ENCODE measurements around the gene TCP11L1. TPM values are rescaled to one million over a fixed set of nuclear protein-coding genes. Genes with fewer than 3 reads are reported as not detected.

Gene TCP11L1
- total and polyA plus RNA-seq, 2 of the 8 experiments (the other 6 are each of a cell fraction or from before 2014, with no cell fraction given), result 10.9 to 23.1 TPM

DNA sequence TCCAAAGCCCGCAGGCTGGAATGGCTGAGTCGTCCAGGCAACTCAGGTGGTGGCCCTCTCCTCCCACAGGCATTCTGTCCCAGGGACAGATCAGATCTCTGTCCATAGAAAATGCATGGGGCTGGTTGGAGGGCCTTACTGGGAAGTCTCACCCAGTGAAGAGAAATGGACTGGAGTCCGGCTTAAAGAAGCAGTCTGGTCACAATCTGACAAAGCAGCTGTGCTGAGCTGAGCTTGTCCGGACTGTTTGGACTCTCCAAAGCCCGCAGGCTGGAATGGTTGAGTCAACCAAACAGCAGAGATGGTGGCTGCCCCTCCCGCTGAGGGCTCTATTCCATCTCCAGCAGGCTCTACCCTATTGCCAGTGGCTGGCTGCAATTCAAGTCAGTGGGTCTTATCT is 38.1 kb upstream of the TCP11L1 start:
- no peaks in the 10 kb centered on the region for H3K79me1 ChIP-seq (ENCODE audit: low read depth, low read length)
- H2AK5ac ChIP-seq (ENCODE audit: low read depth, low read length), result no peak overlapping the region
- H2BK5ac ChIP-seq (ENCODE audit: low read depth, low read length), result no peak overlapping the region
- no peak overlapping the region for H3K18ac ChIP-seq (ENCODE audit: extremely low read depth, low read length)
- TF ChIP-seq RFX5 (IDR thresholded peaks at IDR 0.05; ENCODE audit: borderline replicate concordance, low read depth, low read length), result no peak
- no peak overlapping the region for H2BK20ac ChIP-seq (ENCODE audit: low read length)
- no peak overlapping the region for H4K91ac ChIP-seq (replicated peaks; ENCODE audit: insufficient read length, low read length)
- H3K4me2 ChIP-seq (ENCODE audit: insufficient read depth in 1 of 2, low read depth in 2 of 2, low read length in 2 of 2), result no peak overlapping the region
- H3K23ac ChIP-seq (ENCODE audit: insufficient read length), result no peak overlapping the region
- H4K8ac ChIP-seq (ENCODE audit: extremely low read depth, insufficient read depth, low read length), result no peak overlapping the region
- no peak overlapping the region for H3K14ac ChIP-seq (ENCODE audit: insufficient read length)
- FAIRE-seq (no peak), DNase-seq (ENCODE audit: low read depth in 1 of 2, low spot score in 2 of 2) (no peak)
- H2BK120ac ChIP-seq (replicated peaks; ENCODE audit: low read depth, low read length), result no peak overlapping the region
- no peak overlapping the region for H3K4me3 ChIP-seq (ENCODE audit: extremely low read depth in 1 of 4, insufficient read depth in 2 of 4, low read depth in 3 of 4, low read length in 4 of 4)
- no peak overlapping the region for H4K5ac ChIP-seq (ENCODE audit: insufficient read length, low read depth, low read length)
- no peaks in the 10 kb centered on the region for H3K79me2 ChIP-seq (ENCODE audit: control insufficient read depth in 1 of 2, insufficient read depth in 2 of 2, low read length in 2 of 2)
- no peaks in the 10 kb centered on the region for H3K9me3 ChIP-seq (ENCODE audit: insufficient read depth in 2 of 2, low read depth in 1 of 2, low read length in 1 of 2)
- H3K56ac ChIP-seq (replicated peaks; ENCODE audit: insufficient read length, low read depth, low read length), result no peak overlapping the region
- H3K4me1 ChIP-seq (replicated peaks in 1 of 4; ENCODE audit: control insufficient read depth in 3 of 4, insufficient read depth in 4 of 4, low read length in 3 of 4), result no peaks in the 10 kb centered on the region; a peak in 1 of 7 replicates
- no peak overlapping the region for H2BK15ac ChIP-seq (ENCODE audit: low read length)
- CTCF ChIA-PET (ENCODE audit: partially characterized antibody), result interaction anchor here (2.0 kb wide), 1 partner anchor 64 kb away, joined by 8 read pairs; no protein-coding TSS in a partner anchor
- H2AFZ ChIP-seq (ENCODE audit: low read length), result no peak overlapping the region
- no peaks in the 10 kb centered on the region for H3K36me3 ChIP-seq (ENCODE audit: control insufficient read depth in 2 of 4, insufficient read depth in 4 of 4, low read length in 3 of 4)
- no peak overlapping the region for H2BK12ac ChIP-seq (ENCODE audit: low read depth, low read length)
- H3K9ac ChIP-seq (replicated peaks in 1 of 4; ENCODE audit: extremely low read depth in 1 of 4, low read depth in 3 of 4, low read length in 3 of 4), result no peak overlapping the region
- no peak overlapping the region for H3K27ac ChIP-seq (ENCODE audit: low read depth, low read length)
- H3K27me3 ChIP-seq (replicated peaks in 1 of 4; ENCODE audit: control insufficient read depth in 3 of 4, extremely low read depth in 1 of 4, insufficient read depth in 3 of 4, low read length in 3 of 4), result no peaks in the 10 kb centered on the region
- no peaks in the 10 kb centered on the region; the same call in 1 of the 2 replicates for H3K23me2 ChIP-seq (ENCODE audit: low read depth, low read length)
- H4K20me1 ChIP-seq (replicated peaks in 1 of 2; ENCODE audit: control insufficient read depth in 1 of 2, insufficient read depth in 2 of 2, low read length in 2 of 2), result no peaks in the 10 kb centered on the region
- no peak overlapping the region for H3K4ac ChIP-seq (replicated peaks; ENCODE audit: insufficient read length, low read depth, low read length)
- POLR2A ChIA-PET (ENCODE audit: partially characterized antibody), result interaction anchor here (0.9 to 1.0 kb wide), 2 partner anchors 9 to 14 kb away, joined by 3 read pairs; partner anchors contain the start of gene DEPDC7
- WGBS, 2 experiments (ENCODE audit: extremely low coverage in 1 of 2, insufficient coverage in 1 of 2, insufficient read length in 1 of 2, insufficient replicate concordance in 2 of 2, low coverage in 1 of 2, low lambda C conversion rate in 2 of 2, missing lambda C conversion rate in 1 of 2), result 90% methylated on average over 6 of the region's 6 CpGs; no CpG with 5 or more reads in 1 of the 2 experiments
